Activated naive CD8-positive, alpha-beta T cell treated with anti-CD3 and anti-CD28 coated beads, Interleukin-2, amount 50 U/mL, for 16 hours (primary cell): ENCODE results near the gene TM9SF1.

Source experiments
- DNase-seq: peaks from one replicate; pipeline ENCODE4 v3.0.0-alpha.2; 2020; ENCODE audit warnings: low read depth, low spot score

Gene TM9SF1

GRCh38 chr14:24195186-24196070 lies at the start of gene TM9SF1:
TM9SF1 (minus strand) TSS chr14:24195441; CDS start chr14:24195019, 422 bp downstream.
- peak; percentile 71 for DNase-seq

- DNase-seq, result no peak
Measured at GRCh38 chr14:24243336-24243836, 48.1 kb upstream of the TM9SF1 start.

- peak; percentile 91 for DNase-seq
Measured at GRCh38 chr14:24241829-24242443, 46.7 kb upstream of the TM9SF1 start.

GRCh38 chr14:24240110-24240918 lies 45.1 kb upstream of the TM9SF1 start:
- no peak for DNase-seq

- no peak for DNase-seq
Measured at GRCh38 chr14:24238527-24239037, 43.3 kb upstream of the TM9SF1 start.

GRCh38 chr14:24238123-24238522 lies 42.9 kb upstream of the TM9SF1 start:
- no peak for DNase-seq

GRCh38 chr14:24237463-24237955 lies 42.3 kb upstream of the TM9SF1 start:
- no peak for DNase-seq

GRCh38 chr14:24236689-24237462 lies 41.6 kb upstream of the TM9SF1 start:
- no peak for DNase-seq

GRCh38 chr14:24235804-24236688 lies 40.8 kb upstream of the TM9SF1 start:
- DNase-seq, result no peak

- no peak for DNase-seq
Measured at GRCh38 chr14:24234095-24235005, 39.1 kb upstream of the TM9SF1 start.

- DNase-seq, result no peak
Measured at GRCh38 chr14:24233538-24233866, 38.3 kb upstream of the TM9SF1 start.

GRCh38 chr14:24232645-24233537 lies 37.6 kb upstream of the TM9SF1 start, which contains the start of gene GMPR2:
GMPR2 (plus strand) TSS chr14:24232929; CDS start chr14:24233254, 325 bp downstream.
- DNase-seq, result no peak

GRCh38 chr14:24232121-24232644 lies 36.9 kb upstream of the TM9SF1 start, which contains the start of gene NEDD8:
NEDD8 (minus strand) TSS chr14:24232367; CDS start chr14:24232267, 100 bp downstream.
- peak; percentile 74 for DNase-seq

- DNase-seq, result no peak
Measured at GRCh38 chr14:24231263-24232120, 36.3 kb upstream of the TM9SF1 start.

GRCh38 chr14:24228902-24229301 lies 33.7 kb upstream of the TM9SF1 start:
- DNase-seq, result no peak

GRCh38 chr14:24226473-24226872 lies 31.2 kb upstream of the TM9SF1 start:
- no peak for DNase-seq
